Activated T-cell treated with anti-CD3 and anti-CD28 coated beads for 24 hours (primary cell): ENCODE measurements around the gene CHD8.
"Not testable (repeated sequence)": the region's sequence is repeated elsewhere in the genome, so short reads cannot be mapped to it uniquely, and the experiment has no call there.

Source experiments
- DNase-seq: peaks from one replicate; pipeline ENCODE4 v3.0.0-alpha.2; 2020; ENCODE audit warnings: low read depth

Gene CHD8

GRCh38 chr14:21436567-21437062, 19.3 kb downstream of the CHD8 start:
- no peak for DNase-seq

- no peak for DNase-seq
Measured at GRCh38 chr14:21431126-21431525, 24.8 kb downstream of the CHD8 start.

- DNase-seq: no peak
Measured at GRCh38 chr14:21428930-21429329, 27.0 kb downstream of the CHD8 start.

- DNase-seq: no peak
Measured at GRCh38 chr14:21426692-21427091, 29.2 kb downstream of the CHD8 start.

- no peak for DNase-seq
Measured at GRCh38 chr14:21419528-21419927, 36.4 kb downstream of the CHD8 start.

- DNase-seq: no peak
Measured at GRCh38 chr14:21415329-21415728, 40.6 kb downstream of the CHD8 start.

- no peak for DNase-seq
Measured at GRCh38 chr14:21414137-21414631, 41.7 kb downstream of the CHD8 start.

- DNase-seq: no peak
Measured at GRCh38 chr14:21408147-21408546, 47.8 kb downstream of the CHD8 start.

- DNase-seq: no peak
Measured at GRCh38 chr14:21406213-21406612, 49.7 kb downstream of the CHD8 start.

GRCh38 chr14:21405097-21405496, 50.8 kb downstream of the CHD8 start:
- no peak for DNase-seq

- DNase-seq: no peak
Measured at GRCh38 chr14:21399311-21399870, 56.5 kb downstream of the CHD8 start.

GRCh38 chr14:21398901-21399300, 57.0 kb downstream of the CHD8 start:
- no peak for DNase-seq

- no peak for DNase-seq
Measured at GRCh38 chr14:21395450-21395849, 60.5 kb downstream of the CHD8 start.

- no peak for DNase-seq
Measured at GRCh38 chr14:21385188-21385904, 70.6 kb downstream of the CHD8 start.

- no peak for DNase-seq
Measured at GRCh38 chr14:21384494-21384851, 71.5 kb downstream of the CHD8 start.

GRCh38 chr14:21383848-21384493, 72.0 kb downstream of the CHD8 start, which contains the start of gene SUPT16H:
SUPT16H (minus strand) TSS chr14:21384019; CDS start chr14:21383927, 92 bp downstream.
- peak; percentile 94 for DNase-seq

GRCh38 chr14:21382886-21383847, 72.8 kb downstream of the CHD8 start:
- DNase-seq: peak; percentile 39

- DNase-seq: no peak
Measured at GRCh38 chr14:21382095-21382494, 73.8 kb downstream of the CHD8 start.

- no peak for DNase-seq
Measured at GRCh38 chr14:21379338-21379737, 76.6 kb downstream of the CHD8 start.

- no peak for DNase-seq
Measured at GRCh38 chr14:21373980-21374379, 81.9 kb downstream of the CHD8 start.

- DNase-seq: not testable (repeated sequence)
Measured at GRCh38 chr14:21372814-21373213, 83.1 kb downstream of the CHD8 start.
